B cell (primary cell): ENCODE measurements around the gene FPR1.

Source experiments
- EZH2 ChIP-seq: IDR thresholded peaks from 2 replicates; pipeline ENCODE4 v1.6.1; 2012; ENCODE audit warnings: borderline replicate concordance, low read depth, mild to moderate bottlenecking, moderate library complexity, low read length; ENCODE audit not compliant: insufficient read depth, poor library complexity, severe bottlenecking
- TF ChIP-seq, protein P1 (sequence below): fragments of 200-600 bp; IDR thresholded peaks from one replicate; pipeline ENCODE4 v1.8.0; 2022; ENCODE audit warnings: antibody characterized with exemption, mild to moderate bottlenecking

DNA sequence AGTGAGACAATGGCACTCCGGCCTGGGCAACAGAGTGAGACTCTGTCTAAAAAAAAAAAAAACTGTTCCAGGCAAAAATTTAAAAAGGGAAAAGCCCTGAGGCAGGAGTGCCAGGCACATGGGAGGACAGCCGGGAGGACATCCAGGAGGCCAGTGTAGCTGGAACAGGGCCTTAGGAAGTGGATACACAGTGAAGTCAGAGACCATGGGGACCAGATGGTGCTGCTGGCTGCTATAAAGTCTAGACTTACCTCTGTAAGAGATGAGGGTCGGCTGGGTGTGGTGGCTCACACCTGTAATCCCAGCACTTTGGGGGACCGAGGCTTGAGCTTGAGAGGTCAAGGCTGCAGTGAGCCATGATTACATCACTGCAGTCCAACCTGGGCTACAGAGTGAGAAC lies 42.9 kb downstream of the FPR1 start:
- TF ChIP-seq, protein P1, sequence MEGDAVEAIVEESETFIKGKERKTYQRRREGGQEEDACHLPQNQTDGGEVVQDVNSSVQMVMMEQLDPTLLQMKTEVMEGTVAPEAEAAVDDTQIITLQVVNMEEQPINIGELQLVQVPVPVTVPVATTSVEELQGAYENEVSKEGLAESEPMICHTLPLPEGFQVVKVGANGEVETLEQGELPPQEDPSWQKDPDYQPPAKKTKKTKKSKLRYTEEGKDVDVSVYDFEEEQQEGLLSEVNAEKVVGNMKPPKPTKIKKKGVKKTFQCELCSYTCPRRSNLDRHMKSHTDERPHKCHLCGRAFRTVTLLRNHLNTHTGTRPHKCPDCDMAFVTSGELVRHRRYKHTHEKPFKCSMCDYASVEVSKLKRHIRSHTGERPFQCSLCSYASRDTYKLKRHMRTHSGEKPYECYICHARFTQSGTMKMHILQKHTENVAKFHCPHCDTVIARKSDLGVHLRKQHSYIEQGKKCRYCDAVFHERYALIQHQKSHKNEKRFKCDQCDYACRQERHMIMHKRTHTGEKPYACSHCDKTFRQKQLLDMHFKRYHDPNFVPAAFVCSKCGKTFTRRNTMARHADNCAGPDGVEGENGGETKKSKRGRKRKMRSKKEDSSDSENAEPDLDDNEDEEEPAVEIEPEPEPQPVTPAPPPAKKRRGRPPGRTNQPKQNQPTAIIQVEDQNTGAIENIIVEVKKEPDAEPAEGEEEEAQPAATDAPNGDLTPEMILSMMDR: no peak
- no peak for TF ChIP-seq EZH2
